ENCODE results near the gene MCM3AP.

DNA sequence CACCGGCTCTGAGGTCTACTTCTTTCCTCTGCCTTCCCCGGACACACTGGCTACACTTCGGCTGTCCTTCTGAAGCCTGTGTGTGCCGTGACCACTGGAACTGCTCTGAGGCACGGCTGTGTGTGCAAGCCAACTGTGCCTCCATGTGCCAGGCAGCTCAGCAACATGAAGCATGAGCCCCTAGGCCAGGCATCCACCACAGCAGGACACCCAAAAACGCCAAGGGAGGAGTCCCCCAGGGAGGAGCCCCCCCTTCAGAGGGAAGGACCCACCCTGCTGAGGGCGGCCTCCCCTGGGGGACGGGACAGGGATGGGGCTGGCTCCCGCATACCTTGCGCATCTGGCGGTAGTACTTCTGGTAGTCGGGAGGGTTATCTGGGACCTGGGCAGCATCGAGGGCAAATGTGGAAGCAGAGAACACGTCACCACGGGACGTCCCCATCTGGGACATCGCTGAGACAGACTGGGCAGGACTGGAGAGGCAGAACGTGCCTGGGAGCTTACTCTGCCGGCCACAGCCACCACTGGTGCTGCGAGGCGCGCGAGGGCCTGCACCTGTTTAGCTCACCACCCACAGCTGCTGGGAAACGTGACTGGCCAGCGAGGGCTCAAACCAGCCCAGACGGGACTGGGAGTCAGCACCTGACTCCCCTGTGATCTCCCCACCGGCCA is 77.4 kb downstream of the MCM3AP start:
- TF ChIP-seq HDAC2 (IDR thresholded peaks at IDR 0.05) (no peak), HCFC1 (IDR thresholded peaks at IDR 0.05; ENCODE audit: low read depth, low read length) (no peak), KAT8 (IDR thresholded peaks at IDR 0.05; ENCODE audit: low read depth) (no peak)
- TF ChIP-seq, protein P1, sequence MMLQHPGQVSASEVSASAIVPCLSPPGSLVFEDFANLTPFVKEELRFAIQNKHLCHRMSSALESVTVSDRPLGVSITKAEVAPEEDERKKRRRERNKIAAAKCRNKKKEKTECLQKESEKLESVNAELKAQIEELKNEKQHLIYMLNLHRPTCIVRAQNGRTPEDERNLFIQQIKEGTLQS (IDR thresholded peaks at IDR 0.05): no peak
- TF ChIP-seq, protein P1 (CRISPR knock-in tag; conservative IDR thresholded peaks at IDR 0.05): no peak
- TF ChIP-seq, protein P2, sequence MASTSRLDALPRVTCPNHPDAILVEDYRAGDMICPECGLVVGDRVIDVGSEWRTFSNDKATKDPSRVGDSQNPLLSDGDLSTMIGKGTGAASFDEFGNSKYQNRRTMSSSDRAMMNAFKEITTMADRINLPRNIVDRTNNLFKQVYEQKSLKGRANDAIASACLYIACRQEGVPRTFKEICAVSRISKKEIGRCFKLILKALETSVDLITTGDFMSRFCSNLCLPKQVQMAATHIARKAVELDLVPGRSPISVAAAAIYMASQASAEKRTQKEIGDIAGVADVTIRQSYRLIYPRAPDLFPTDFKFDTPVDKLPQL (IDR thresholded peaks at IDR 0.05; ENCODE audit: extremely low read depth, insufficient read length): no peak

Data from K562 (cell line).